Stimulated activated CD8-positive, alpha-beta memory T cell treated with anti-CD3 and anti-CD28 coated beads, Interleukin-2, amount 100 ng/mL, for 1 hour (primary cell): ENCODE measurements around the gene PPIE.

Experiments
- DNase-seq, 2 donors: peaks; one replicate each; pipeline ENCODE4 v3.0.0-alpha.2; 2020; ENCODE audit warnings: low read depth in 2 of 2

The PPIE gene

DNA sequence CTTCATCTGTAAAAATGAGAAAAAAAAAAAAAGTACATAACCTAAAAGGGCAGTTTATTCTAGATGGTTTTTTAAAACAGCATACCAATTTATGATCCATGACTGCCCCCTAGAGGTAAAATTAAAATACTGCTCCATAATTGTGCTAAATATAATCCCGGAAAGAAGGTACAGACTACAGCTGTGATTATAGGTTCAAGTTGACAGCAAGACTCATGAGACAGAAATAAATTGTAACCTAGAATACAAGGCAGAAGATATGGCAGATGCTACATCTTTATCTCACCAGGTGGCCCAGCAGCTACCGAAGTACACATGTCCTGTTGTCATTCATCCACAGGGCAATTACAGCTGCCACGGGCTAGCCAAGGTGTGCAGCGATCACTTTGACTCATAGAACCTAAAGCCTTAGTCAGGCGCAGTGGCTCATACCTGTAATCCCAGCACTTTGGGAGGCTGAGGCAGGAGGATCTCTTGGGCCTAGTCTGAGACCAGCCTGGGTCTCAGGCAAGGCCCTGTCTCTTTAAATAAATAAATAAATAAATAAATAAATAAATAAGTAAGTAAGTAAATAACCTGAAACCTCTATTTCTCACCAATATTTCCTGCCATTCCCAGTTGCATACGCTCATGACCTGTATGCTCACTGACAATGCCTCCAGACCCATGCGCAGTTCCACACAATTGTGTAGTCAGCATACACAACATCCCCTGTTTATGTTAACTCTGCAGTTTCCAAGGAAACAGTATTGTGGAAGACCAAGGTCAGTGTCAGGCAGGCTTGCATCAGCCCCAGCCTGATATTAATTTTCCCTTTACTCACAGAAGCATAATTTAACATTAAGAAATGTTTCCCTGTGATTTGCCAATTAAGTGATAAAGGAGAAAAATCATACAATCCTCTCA lies 18.3 kb upstream of the PPIE start:
- DNase-seq = no peak

GRCh38 chr1:39721664-39722063 lies 17.0 kb upstream of the PPIE start:
- DNase-seq = no peak

DNA sequence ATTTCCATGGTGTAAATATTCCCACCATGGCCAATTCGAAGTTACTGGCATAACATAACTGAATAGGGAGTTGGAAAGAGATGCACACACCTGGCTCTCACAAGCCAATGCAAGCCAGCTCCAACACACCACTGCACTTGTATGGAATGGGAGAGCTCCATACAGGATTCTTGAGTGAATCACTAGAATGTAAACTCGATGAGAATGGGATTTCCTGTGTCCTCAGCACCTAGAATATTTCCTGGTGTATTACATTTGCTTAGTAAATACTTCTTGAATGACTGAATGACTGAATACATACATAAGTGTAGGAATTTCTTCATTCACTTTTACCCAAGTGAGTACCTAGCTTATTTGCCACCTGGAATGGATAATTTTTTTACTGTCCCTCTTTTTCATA lies 16.2 kb upstream of the PPIE start:
- DNase-seq = no peak

GRCh38 chr1:39726600-39726999 lies 12.1 kb upstream of the PPIE start:
- DNase-seq = no peak

GRCh38 chr1:39727221-39727931 lies 11.3 kb upstream of the PPIE start:
- no peak for DNase-seq

- DNase-seq = no peak
Observed at GRCh38 chr1:39727932-39728317, 10.8 kb upstream of the PPIE start.

- DNase-seq = no peak
Observed at GRCh38 chr1:39729030-39729429, 9.7 kb upstream of the PPIE start.

GRCh38 chr1:39729842-39730241 lies 8.8 kb upstream of the PPIE start:
- DNase-seq = no peak

- DNase-seq = no peak
Observed at GRCh38 chr1:39732730-39733129, 6.0 kb upstream of the PPIE start.

- DNase-seq = no peak
Observed at GRCh38 chr1:39733161-39733560, 5.5 kb upstream of the PPIE start.

- no peak for DNase-seq
Observed at GRCh38 chr1:39735731-39736130, 3.0 kb upstream of the PPIE start.

GRCh38 chr1:39737546-39738169 lies 1.0 kb upstream of the PPIE start:
- DNase-seq = no peak

DNA sequence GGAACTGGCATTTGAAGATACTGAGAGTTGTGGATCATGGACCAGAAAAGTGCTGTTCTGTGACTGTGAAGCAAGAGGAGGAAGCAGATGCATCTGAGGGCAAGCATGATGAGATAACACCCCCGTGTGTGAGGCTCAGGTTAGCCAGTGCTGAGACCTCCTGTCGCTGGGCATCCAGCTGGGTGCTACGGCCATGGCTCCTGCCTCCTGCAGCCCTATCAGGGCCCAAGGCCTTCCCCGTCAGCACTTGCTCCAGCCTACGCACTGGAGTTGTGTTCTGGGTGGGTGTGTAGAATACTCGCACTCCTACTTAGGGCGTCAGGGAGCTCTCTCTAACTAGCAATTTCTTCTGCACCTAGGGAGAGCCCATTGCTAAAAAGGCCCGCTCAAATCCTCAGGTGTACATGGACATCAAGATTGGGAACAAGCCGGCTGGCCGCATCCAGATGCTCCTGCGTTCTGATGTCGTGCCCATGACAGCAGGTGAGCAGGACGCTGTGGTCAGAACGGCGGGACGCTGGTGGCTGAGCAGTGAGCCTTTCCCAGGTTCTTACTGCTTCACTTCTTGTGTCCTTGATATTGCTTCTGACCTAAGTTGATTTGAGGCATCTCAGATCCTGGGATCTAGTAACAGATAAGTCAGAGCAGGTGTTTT lies 6.5 kb downstream of the PPIE start:
- no peak for DNase-seq

DNA sequence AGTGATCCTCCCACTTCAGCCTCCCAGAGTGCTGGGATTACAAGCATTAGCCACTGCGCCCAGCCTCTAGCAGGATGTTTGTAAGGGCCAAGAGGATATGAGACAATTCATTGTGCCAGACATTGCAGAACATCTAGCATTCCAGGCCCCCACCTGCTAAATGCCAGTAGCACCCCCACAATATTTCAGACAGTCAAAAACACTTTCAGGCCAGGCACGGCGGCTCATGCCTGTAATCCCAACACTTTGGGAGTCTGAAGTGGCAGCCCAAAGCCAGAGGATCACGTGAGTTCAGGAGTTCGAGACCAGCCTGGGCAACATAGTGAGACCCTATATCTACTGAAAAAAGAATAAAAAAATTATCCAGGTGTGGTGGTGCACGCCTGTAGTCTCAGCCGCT lies 12.9 kb downstream of the PPIE start:
- no peak for DNase-seq

GRCh38 chr1:39752703-39753102 lies 14.0 kb downstream of the PPIE start:
- DNase-seq = no peak

DNA sequence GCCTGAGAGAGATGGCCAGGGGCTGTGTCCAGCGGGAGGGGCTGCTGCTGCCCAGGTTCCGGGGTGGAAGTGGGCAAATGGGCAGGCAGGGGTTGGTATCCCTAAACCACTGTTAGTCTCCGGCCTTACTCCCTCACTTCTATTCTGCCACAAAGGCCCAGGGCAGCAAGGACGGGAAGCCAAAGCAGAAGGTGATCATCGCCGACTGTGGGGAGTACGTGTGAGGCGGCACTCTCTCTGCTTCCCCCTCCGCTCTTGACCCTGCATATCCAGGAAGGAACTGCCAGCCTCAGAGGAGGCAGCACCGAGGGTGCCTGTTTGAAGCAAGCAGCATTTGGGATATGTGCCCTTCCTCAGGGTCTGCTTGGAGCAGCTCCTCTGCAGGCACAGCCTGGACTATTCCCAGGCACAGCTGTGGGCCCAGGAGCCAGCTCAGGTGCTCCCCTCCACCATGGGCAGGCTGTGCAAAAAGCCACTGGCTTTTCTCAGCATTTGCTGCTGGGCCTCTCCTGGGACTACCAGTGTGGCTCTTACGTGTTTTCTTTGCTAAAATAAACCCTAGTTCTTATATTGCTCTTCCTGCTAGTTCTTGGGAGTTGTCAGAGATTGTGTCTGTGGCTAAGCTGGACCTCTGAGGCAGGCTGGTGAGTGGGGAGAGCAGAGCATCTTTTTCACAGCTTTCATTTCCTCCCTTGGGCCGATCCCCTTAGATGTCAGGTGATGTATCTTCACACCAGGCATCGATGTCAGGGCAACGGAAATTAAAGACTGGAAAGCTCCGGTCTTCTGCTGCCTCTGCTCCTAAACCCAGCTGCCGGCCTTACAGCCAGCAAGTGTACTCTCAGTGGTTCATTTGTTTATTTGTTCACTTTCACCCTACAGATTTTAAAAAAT lies 14.7 kb downstream of the PPIE start:
- DNase-seq = no peak

DNA sequence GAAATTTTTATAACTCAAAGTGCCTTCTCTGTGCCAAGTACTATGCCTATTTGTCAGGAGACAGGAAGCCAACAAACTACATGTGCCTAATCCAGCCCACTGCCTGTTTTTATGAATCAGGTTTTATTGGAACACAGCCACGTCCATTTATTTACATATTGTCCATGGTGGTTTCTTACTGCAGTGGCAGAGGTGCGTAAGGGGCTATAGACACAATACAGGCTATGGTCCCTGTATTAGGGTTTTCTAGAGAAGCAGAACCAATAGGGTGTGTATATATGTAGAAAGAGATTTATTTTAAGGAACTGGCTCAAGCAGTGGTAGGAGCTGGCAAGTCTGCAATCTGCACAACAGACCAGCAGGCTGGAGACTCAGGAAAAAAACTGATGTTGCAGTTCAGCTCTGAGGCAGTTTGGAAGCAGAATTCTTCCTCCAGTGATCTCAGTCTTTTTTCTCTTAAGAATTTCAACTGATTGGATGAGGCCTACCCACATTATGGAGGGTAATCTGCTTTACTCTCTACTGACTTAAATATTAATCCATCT lies 15.4 kb downstream of the PPIE start:
- no peak for DNase-seq

DNA sequence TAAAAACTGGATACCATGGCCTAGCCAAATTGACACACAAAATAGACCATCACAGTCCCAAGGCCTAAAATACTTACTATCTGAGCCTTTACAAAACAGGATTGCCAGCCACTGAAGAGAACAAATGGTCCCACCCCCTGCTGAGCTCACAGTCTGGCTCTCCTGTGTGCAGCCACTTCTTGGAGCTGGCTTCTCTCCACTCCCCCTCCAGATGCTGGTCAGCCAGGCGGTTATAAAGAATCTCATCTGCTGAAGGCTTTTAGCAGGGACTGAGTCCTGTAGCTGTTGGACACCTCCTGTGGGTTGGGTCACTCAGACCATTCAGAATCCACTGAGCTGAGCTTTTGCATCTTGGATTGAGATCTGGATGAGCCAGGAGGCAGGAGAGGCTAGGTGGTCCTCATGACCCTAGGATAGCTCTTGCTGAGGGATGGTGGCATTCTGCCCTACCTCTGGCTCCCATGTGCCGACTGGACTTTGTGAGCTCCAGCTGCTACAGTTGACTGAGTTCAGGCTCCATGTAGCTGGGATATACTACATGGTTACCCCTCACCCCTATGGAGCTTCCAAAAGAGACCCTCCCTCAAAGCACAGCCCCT lies 16.3 kb downstream of the PPIE start:
- DNase-seq = no peak

- no peak for DNase-seq
Observed at GRCh38 chr1:39755965-39756659, 17.4 kb downstream of the PPIE start.

DNA sequence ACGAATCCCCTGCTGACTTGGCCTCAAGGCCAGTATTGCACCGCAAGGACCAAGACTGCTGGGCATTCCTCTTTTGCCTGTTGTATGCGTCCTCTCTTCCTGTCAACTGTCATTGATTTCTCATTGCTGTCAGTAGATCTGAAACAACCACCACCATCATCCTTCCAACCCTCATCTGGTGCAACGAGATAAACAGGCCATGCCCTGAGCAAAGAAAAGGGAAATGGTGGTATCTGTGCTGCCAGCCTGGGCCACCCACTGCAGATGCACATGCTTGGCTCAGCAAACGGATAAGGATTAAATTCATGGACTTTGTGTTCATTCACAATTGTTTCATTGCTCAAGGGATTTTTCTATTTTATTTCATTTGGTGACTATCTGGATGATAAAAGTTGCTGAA lies 18.8 kb downstream of the PPIE start:
- DNase-seq = no peak
